H1 (cell line): Measurements from ENCODE around the gene AEBP1.

Experiments
- CBX8 ChIP-seq: fragments of 300-800, 300-1000 bp; sonication (generic); IDR thresholded peaks from 2 replicates; pipeline ENCODE4 v1.7.1; 2016; ENCODE audit warnings: low read depth, low read length, borderline replicate concordance
- CTCF ChIP-seq, 3 experiments: IDR thresholded peaks; 1 replicate in 2 of 3; 2 replicates in 1 of 3; pipeline versions ENCODE4 v1.5.1 to v1.6.1; 2011; ENCODE audit warnings: low read length in 3 of 3, mild to moderate bottlenecking in 3 of 3, inconsistent platforms in 2 of 3, low read depth in 1 of 3, moderate library complexity in 1 of 3; ENCODE audit not compliant: insufficient read depth in 1 of 3; ENCODE audit errors: control extremely low read depth in 1 of 3
- KDM1A ChIP-seq: fragments of 200-600, 300-600 bp; sonication (generic); IDR thresholded peaks from 2 replicates; pipeline ENCODE4 v1.7.1; 2016; ENCODE audit warnings: mild to moderate bottlenecking, low read length, borderline replicate concordance
- TEAD4 ChIP-seq: IDR thresholded peaks from 2 replicates; pipeline ENCODE4 v1.6.1; 2012; ENCODE audit warnings: low read depth, low read length, inconsistent platforms, mixed read lengths

GRCh38 chr7:44068054-44068453 lies 36.1 kb upstream of the AEBP1 start:
- TF ChIP-seq CTCF (IDR thresholded peaks at IDR 0.05; ENCODE audit: control extremely low read depth in 1 of 3, insufficient read depth in 1 of 3, low read depth in 1 of 3, low read length in 3 of 3) (no peak), TEAD4 (no peak), CBX8 (no peak), KDM1A (no peak)
